A549 (cell line): Measurements from ENCODE around the gene OR5H14. TPM values are rescaled to one million over a fixed set of nuclear protein-coding genes. Genes with fewer than 3 reads are reported as not detected.

Experiments
- ATAC-seq, 2 experiments: fragments of 200-7000 bp in 1 of 2; fragments of >200 bp in 1 of 2; cut with Nextera tagmentation in 1 of 2; cut with Tn5 transposase in 1 of 2; 3 replicates each; pipeline versions ENCODE4 v1.8.0 to v1.9.1; 2018 to 2020; ENCODE audit warnings: mild to moderate bottlenecking in 1 of 2, moderate library complexity in 1 of 2
- CTCF ChIA-PET: fragments of 300-600 bp; sonication (Branson Sonifier 250); formaldehyde crosslinking; extraction: SDS; loops from one replicate; lab custom pipeline; 2021; ENCODE audit warnings: antibody characterized with exemption, inconsistent platforms; lab: Yijun Ruan, JAX
- POLR2A ChIA-PET: fragments of 350-600 bp; formaldehyde crosslinking; extraction: SDS; loops from one replicate; lab custom pipeline; 2021; ENCODE audit warnings: antibody characterized with exemption, inconsistent platforms; lab: Yijun Ruan, JAX
- DNase-seq, 2 experiments: peaks; one replicate each; pipeline versions ENCODE4 v3.0.0 to v3.0.0-alpha.2; 2011 to 2016; ENCODE audit warnings: low read depth in 1 of 2, low spot score in 1 of 2
- FAIRE-seq: peaks from 2 replicates; lab custom pipeline; 2011; peaks lifted over from hg19 to GRCh38; lab: Jason Lieb, UNC
- H3K27ac ChIP-seq, 2 experiments: fragments of >200 bp; sonication (Bioruptor Twin); formaldehyde crosslinking; 3 replicates each; pipeline ENCODE4 v1.5.1; 2016 to 2017
- H3K4me1 ChIP-seq: fragments of >200 bp; sonication (Bioruptor Twin); formaldehyde crosslinking; 3 replicates; pipeline ENCODE4 v1.6.1; 2016
- H3K4me2 ChIP-seq: fragments of >200 bp; sonication (Bioruptor Twin); formaldehyde crosslinking; 3 replicates; pipeline ENCODE4 v1.6.1; 2016
- H3K4me3 ChIP-seq: fragments of >200 bp; sonication (Bioruptor Twin); formaldehyde crosslinking; 3 replicates; pipeline ENCODE4 v1.5.1; 2016
- H3K9me3 ChIP-seq: fragments of >200 bp; sonication (Bioruptor Twin); formaldehyde crosslinking; 3 replicates; pipeline ENCODE4 v1.6.1; 2016
- BCL3 ChIP-seq: fragments of >200 bp; sonication (Bioruptor Twin); formaldehyde crosslinking; IDR thresholded peaks from 3 replicates; pipeline ENCODE4 v1.6.1; 2016
- BHLHE40 ChIP-seq: IDR thresholded peaks from 2 replicates; pipeline ENCODE4 v1.6.1; 2012; ENCODE audit warnings: low read depth, low read length, inconsistent platforms
- CEBPB ChIP-seq, 2 experiments: fragments of >200 bp in 1 of 2; sonication (Bioruptor Twin) in 1 of 2; formaldehyde crosslinking in 1 of 2; IDR thresholded peaks; 2 replicates each; pipeline ENCODE4 v1.6.1; 2012 to 2016
- CTCF ChIP-seq: fragments of >200 bp; sonication (Bioruptor Twin); formaldehyde crosslinking; IDR thresholded peaks from 3 replicates; pipeline ENCODE4 v1.5.1; 2016
- E2F6 ChIP-seq: IDR thresholded peaks from 2 replicates; pipeline ENCODE4 v1.6.1; 2012; ENCODE audit warnings: low read depth, borderline replicate concordance
- EHF ChIP-seq: fragments of 250-450 bp; sonication (Bioruptor Pico); IDR thresholded peaks from 2 replicates; pipeline ENCODE4 v1.5.0; 2020; ENCODE audit warnings: mild to moderate bottlenecking
- EHMT2 ChIP-seq: fragments of 200-600 bp; sonication (generic); IDR thresholded peaks from 2 replicates; pipeline ENCODE4 v1.6.1; 2016; ENCODE audit warnings: antibody characterized with exemption, low read depth, mild to moderate bottlenecking, moderate library complexity
- ESRRA ChIP-seq: fragments of 150-350 bp; IDR thresholded peaks from 2 replicates; pipeline ENCODE4 v1.6.1; 2014; ENCODE audit warnings: mild to moderate bottlenecking, low read length, borderline replicate concordance
- GATA3 ChIP-seq: IDR thresholded peaks from 2 replicates; pipeline ENCODE4 v1.6.1; 2012; ENCODE audit warnings: borderline replicate concordance
- HDAC2 ChIP-seq: fragments of 200-600 bp; sonication (generic); IDR thresholded peaks from 2 replicates; pipeline ENCODE4 v1.6.1; 2016
- HOXA7 ChIP-seq: fragments of 250-450 bp; sonication (Bioruptor Pico); IDR thresholded peaks from 2 replicates; pipeline ENCODE4 v1.5.0; 2020; ENCODE audit warnings: mild to moderate bottlenecking, moderate library complexity
- HOXB13 ChIP-seq: fragments of 250-450 bp; sonication (Bioruptor Pico); IDR thresholded peaks from 2 replicates; pipeline ENCODE4 v1.5.0; 2020; ENCODE audit warnings: low read depth, mild to moderate bottlenecking, moderate library complexity
- JUNB ChIP-seq: fragments of >200 bp; sonication (Bioruptor Twin); formaldehyde crosslinking; IDR thresholded peaks from 2 replicates; pipeline ENCODE4 v1.6.1; 2016
- KDM1A ChIP-seq: fragments of 200-600 bp; sonication (generic); IDR thresholded peaks from 2 replicates; pipeline ENCODE4 v1.6.1; 2016; ENCODE audit warnings: low read depth, mild to moderate bottlenecking
- KDM5A ChIP-seq: fragments of 200-600 bp; sonication (generic); IDR thresholded peaks from 2 replicates; pipeline ENCODE4 v1.6.1; 2016; ENCODE audit warnings: antibody characterized with exemption, mild to moderate bottlenecking
- NFE2L2 ChIP-seq: fragments of 150-350 bp; conservative IDR thresholded peaks from 2 replicates; pipeline ENCODE4 v1.6.1; 2014; ENCODE audit warnings: low read length
- NPAS2 ChIP-seq: fragments of 250-450 bp; sonication (Bioruptor Pico); IDR thresholded peaks from 2 replicates; pipeline ENCODE4 v1.8.0; 2022; ENCODE audit warnings: mild to moderate bottlenecking, moderate library complexity, borderline replicate concordance
- PHF8 ChIP-seq: fragments of 200-600 bp; sonication (generic); IDR thresholded peaks from 2 replicates; pipeline ENCODE4 v1.6.1; 2016; ENCODE audit warnings: low read depth, mild to moderate bottlenecking, antibody characterized with exemption, moderate library complexity, borderline replicate concordance
- POLR2AphosphoS2 ChIP-seq: conservative IDR thresholded peaks from 2 replicates; pipeline ENCODE4 v1.6.1; 2012; ENCODE audit warnings: low read length, improper control_type of control experiment, inconsistent platforms
- RNF2 ChIP-seq: fragments of 200-600 bp; sonication (generic); IDR thresholded peaks from 2 replicates; pipeline ENCODE4 v1.6.1; 2016; ENCODE audit warnings: low read depth, mild to moderate bottlenecking, antibody characterized with exemption, moderate library complexity, borderline replicate concordance
- SMC3 ChIP-seq: fragments of >200 bp; sonication (Bioruptor Twin); formaldehyde crosslinking; IDR thresholded peaks from 3 replicates; pipeline ENCODE4 v1.6.1; 2018; ENCODE audit warnings: inconsistent platforms
- SREBF2 ChIP-seq: fragments of 450-650 bp; IDR thresholded peaks from 2 replicates; pipeline ENCODE4 v1.6.1; 2014; ENCODE audit warnings: mild to moderate bottlenecking, moderate library complexity
- USF2 ChIP-seq: fragments of 450-650 bp; IDR thresholded peaks from 2 replicates; pipeline ENCODE4 v1.6.1; 2014; ENCODE audit warnings: antibody characterized with exemption
- ZFP36 ChIP-seq: fragments of 450-650 bp; IDR thresholded peaks from 2 replicates; pipeline ENCODE4 v1.6.1; 2014; ENCODE audit warnings: borderline replicate concordance; ENCODE audit not compliant: partially characterized antibody
- ZSCAN20 ChIP-seq: fragments of 250-450 bp; sonication (Bioruptor Pico); IDR thresholded peaks from 2 replicates; pipeline ENCODE4 v1.8.0; 2022; ENCODE audit warnings: mild to moderate bottlenecking, moderate library complexity
- WGBS: methylation state at CpG from one replicate; pipeline ENCODE4 v1.1.6; 2017; ENCODE audit errors: missing lambda C conversion rate; 5-methylcytosine and 5-hydroxymethylcytosine counted together
- polyA minus RNA-seq: library from RNA; depleted of rRNA, polyadenylated mRNA; stranded (reverse); fragments of >200 nt; gene quantifications from 2 replicates; pipeline ENCODE4 v1.2.3, GENCODE V29; 2011; rRNA and poly(A)+ RNA removed
- polyA plus RNA-seq, 4 experiments: library from polyadenylated mRNA; depleted of rRNA in 3 of 4; stranded (reverse); fragments of >200 nt; fragmentation: RNase III in 1 of 4; extraction: RNeasy Plus Mini Kit Qiagen cat#74134 plus additional on column Dnase treatment in 1 of 4; gene quantifications; 2 replicates in 3 of 4; 3 replicates in 1 of 4; pipeline ENCODE4 v1.2.3, GENCODE V29; 2011 to 2017

Gene OR5H14
- polyA plus RNA-seq (2011; rRNA removed), result not detected in 2 replicates
- not detected in 2 replicates for polyA plus RNA-seq (2012; cell fraction: cytosol; rRNA removed)
- not detected in 2 replicates for polyA plus RNA-seq (2012; cell fraction: nucleus; rRNA removed)
- polyA plus RNA-seq (2017; fragmentation: RNase III; extraction: RNeasy Plus Mini Kit Qiagen cat#74134 plus additional on column Dnase treatment), result not detected in 3 replicates
- not detected in 2 replicates for polyA minus RNA-seq

GRCh38 chr3:98147179-98147578 is at the start of gene OR5H14:
Gene OR5H14 (plus strand): TSS chr3:98147479. CDS start chr3:98149386, 1,907 bp downstream.
- FAIRE-seq, result no peak
- no peak for DNase-seq
- Histone ChIP-seq H3K4me1 (no peaks in the 10 kb centered on the region), H3K4me2 (no peak within 1 kb of the TSS), H3K4me3 (no peak within 1 kb of the TSS), H3K9me3 (no peaks in the 10 kb centered on the region), H3K27ac (no peak within 1 kb of the TSS)
- WGBS, result 0% methylated on average over 1 of the region's 1 CpG
- POLR2A ChIA-PET, result no interaction called here
- ATAC-seq, result no peak
- TF ChIP-seq EHF (CRISPR knock-in tag), result no peak
- no peak for TF ChIP-seq BCL3
- no peak for TF ChIP-seq RNF2
- no peak for TF ChIP-seq ZSCAN20
- CTCF ChIA-PET, result no interaction called here

GRCh38 chr3:98099848-98100247 is 47.4 kb upstream of the OR5H14 start:
- WGBS, result 23% methylated on average over 4 of the region's 4 CpGs
- ChIA-PET CTCF (no interaction called here), POLR2A (no interaction called here)
- no peaks in the 10 kb centered on the region for H3K4me1 ChIP-seq
- DNase-seq, result no peak
- no peak for TF ChIP-seq CTCF
- no peak for TF ChIP-seq POLR2AphosphoS2
- no peak for TF ChIP-seq PHF8
- no peak for TF ChIP-seq E2F6
- TF ChIP-seq SMC3, result no peak
- TF ChIP-seq, all 56 proteins: peak for 0
- no peak for FAIRE-seq
- no peak for ATAC-seq
- Histone ChIP-seq H3K27ac (no peak overlapping the region), H3K4me3 (no peak overlapping the region), H3K4me2 (no peak overlapping the region), H3K9me3 (no peaks in the 10 kb centered on the region)

- POLR2A ChIA-PET, result no interaction called here
- no peak overlapping the region for H3K4me2 ChIP-seq
- no peak overlapping the region for H3K4me3 ChIP-seq
- WGBS, result 0% methylated on average over 1 of the region's 1 CpG
- no peaks in the 10 kb centered on the region for H3K9me3 ChIP-seq
- H3K27ac ChIP-seq, result no peak overlapping the region
- ATAC-seq, result no peak
- no peak for FAIRE-seq
- no peaks in the 10 kb centered on the region for H3K4me1 ChIP-seq
- CTCF ChIA-PET, result no interaction called here
- no peak for TF ChIP-seq CTCF
- TF ChIP-seq HDAC2, result no peak
- no peak for TF ChIP-seq RNF2
- TF ChIP-seq EHMT2, result no peak
- no peak for TF ChIP-seq SREBF2
- TF ChIP-seq USF2, result no peak
- no peak for TF ChIP-seq JUNB
- no peak for TF ChIP-seq NPAS2 (CRISPR knock-in tag)
- no peak for TF ChIP-seq ESRRA
- TF ChIP-seq KDM1A, result no peak
- TF ChIP-seq E2F6, result no peak
- TF ChIP-seq HOXA7 (CRISPR knock-in tag), result no peak
- no peak for TF ChIP-seq ZFP36
- TF ChIP-seq GATA3, result no peak
- TF ChIP-seq NFE2L2, result no peak
- no peak for TF ChIP-seq KDM5A
- no peak for TF ChIP-seq CEBPB (IDR thresholded peaks at IDR 0.05)
- TF ChIP-seq BHLHE40, result no peak
- no peak for TF ChIP-seq HOXB13 (CRISPR knock-in tag)
- DNase-seq, result no peak
Observed at GRCh38 chr3:98108162-98108561, 39.1 kb upstream of the OR5H14 start.
